HG02678 (cell line): ENCODE results near the gene ORM1.

Experiments used
- ATAC-seq: cut with Tn5 transposase; IDR thresholded peaks from one replicate; pipeline ENCODE4 v1.9.1; 2021; ENCODE audit warnings: mild to moderate bottlenecking, moderate library complexity; ENCODE audit not compliant: unreplicated experiment

The ORM1 gene

DNA sequence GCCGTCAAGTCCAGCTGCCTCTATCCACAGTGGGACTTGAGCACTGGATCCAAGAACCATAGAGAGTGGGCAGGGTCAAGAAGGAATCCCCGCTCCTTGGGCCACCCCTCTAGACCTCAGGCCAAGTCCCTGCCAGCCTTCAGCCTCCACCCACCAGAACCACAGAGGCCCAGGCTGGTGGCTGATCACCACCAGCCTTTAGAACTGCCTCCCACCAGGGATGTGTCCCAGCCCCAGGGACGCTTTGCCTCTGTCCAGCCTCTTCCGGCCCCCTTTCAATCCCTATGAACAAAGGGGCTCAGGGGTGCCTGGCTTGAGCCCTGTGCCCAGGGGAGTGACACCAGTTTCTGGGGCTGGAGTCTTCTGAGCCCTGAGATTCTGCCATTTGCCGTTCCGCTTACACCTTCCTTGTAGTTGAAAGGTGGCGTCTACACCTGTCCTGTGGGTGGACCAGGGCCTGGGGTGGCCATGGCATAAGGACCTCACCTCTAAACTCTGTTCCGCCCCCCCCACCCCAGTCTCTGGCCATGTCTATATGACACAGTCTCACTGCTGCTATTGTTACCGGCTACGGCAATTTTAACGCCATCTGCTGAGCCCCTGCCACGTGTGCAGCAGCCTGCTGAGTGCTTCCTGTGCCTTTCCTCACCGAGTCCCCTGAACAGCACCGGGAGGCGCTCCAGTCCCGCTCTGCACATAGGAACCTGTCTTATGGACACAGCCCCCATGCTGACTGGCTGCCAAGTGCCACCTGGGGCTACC is 35.7 kb upstream of the ORM1 start:
- ATAC-seq = no peak

DNA sequence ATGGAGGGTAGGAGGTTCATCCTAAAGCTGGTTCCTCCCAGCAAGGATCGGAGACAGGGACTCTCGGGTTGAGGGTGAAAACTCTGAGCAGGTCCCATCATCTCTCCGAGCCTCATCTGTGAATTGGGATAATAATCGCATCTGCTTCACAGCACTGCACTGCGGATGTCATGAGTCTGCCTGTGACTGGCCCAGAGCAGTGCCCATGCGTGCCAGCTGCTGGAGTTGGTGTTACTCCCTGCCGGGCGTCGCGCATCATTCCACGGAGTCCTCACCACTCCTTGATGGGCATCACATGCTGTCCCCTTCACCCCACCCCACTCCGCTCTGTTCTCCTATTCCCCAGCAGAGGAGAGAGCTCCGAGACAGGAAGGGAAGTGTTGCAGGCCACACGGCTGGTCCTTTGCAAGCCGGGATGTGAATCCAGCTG is 35.1 kb upstream of the ORM1 start:
- no peak for ATAC-seq

GRCh38 chr9:114288193-114289091 is 34.5 kb upstream of the ORM1 start:
- no peak for ATAC-seq

DNA sequence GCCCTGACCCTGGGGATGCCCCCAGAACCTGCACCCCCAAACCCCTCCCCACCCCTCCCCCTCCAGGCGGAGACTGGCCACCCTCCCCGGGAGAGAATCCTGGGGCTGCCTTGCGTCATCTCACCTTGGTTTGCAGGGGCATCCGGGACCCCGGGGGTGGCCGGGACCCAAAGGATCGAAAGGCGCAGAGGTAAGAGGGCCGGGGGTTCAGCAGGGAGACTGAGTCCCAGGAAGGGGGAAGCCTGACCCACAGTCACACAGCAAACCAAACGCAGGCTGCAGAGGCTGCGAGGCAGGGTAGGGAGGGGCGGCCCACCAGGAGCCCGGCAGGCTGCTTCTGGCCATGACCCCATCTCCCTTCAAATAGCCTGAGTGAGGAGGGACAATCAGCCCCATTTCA is 33.8 kb upstream of the ORM1 start:
- no peak for ATAC-seq

DNA sequence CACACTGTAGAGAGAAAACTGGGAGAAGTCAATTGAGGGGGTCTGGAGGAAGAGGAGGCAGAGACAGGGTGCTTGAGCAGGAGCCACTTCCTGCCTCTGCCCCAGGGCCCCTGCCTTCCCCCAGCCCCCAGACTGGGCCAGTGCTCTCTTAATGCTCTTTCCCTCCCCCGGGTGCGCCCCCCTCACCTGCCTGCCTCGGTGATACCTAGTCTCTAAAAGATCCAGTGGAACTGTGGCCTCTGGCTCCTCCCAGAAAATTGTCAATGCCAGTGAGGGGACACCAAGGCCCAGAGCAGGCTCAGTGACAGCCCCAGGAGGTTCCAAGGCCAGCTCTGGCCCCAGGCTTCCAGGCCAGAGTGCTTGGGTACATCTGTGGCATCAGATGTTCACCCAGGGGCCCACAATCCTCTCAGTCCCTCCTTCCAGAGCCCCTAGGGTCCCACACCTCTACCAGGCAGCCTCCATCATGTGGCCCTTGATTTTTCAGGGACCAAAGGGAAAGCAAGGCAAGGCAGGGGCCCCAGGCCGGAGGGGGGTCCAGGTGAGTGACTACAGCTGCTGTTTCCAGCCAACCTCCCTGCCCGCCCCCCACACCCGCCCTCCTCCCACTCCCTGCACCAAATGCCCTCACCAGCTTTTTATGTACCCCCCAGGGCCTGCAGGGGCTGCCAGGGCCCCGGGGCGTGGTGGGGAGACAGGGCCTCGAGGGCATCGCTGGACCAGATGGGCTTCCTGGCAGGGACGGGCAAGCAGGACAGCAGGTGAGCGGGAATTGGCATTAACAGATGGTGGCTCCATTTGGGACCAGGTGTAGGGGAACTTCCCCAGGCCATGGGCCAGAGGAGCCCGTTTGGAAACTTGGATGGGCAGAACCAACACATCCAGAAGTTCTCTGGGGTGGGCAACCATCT is 33.1 kb upstream of the ORM1 start:
- ATAC-seq = no peak

DNA sequence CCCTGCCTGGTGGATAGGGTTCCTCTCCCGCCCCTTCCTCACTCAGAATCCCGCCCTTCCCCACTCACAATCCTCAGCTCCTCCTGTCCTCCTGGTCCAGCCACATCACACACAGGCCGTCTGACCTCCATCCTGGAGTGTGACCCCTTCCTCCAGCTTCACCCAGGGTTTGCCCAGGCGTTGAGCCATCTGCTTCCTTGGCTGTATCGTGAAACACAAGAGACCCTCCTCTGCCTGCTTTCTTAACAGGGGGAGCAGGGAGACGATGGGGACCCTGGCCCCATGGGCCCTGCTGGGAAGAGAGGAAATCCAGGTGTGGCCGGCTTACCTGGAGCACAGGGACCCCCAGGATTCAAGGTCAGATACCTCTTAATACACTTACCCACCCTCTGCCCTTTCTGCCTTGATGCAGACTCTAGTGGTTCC is 32.3 kb upstream of the ORM1 start:
- ATAC-seq = no peak

GRCh38 chr9:114291064-114291474 is 31.8 kb upstream of the ORM1 start:
- ATAC-seq = no peak

GRCh38 chr9:114291886-114292590 is 30.9 kb upstream of the ORM1 start:
- no peak for ATAC-seq

DNA sequence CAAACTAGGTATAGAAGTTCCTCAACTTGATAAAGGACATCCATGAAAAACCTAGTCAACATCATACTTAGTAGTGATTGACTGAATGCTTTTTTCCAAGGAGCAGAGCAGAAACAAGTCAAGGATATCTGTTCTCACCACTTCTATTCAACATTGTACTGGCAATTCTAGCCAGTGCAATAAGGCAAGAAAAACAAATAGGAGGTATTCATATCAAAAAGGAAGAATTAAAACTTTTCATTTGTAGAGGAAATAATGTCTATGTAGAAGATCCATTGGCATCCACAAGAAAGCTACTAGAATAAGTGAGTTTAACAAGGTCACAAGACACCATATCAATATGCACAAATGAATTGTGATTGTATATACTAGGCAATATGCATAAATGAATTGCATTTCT is 28.2 kb upstream of the ORM1 start:
- no peak for ATAC-seq

- ATAC-seq = no peak
Observed at GRCh38 chr9:114296338-114296737, 26.6 kb upstream of the ORM1 start.

DNA sequence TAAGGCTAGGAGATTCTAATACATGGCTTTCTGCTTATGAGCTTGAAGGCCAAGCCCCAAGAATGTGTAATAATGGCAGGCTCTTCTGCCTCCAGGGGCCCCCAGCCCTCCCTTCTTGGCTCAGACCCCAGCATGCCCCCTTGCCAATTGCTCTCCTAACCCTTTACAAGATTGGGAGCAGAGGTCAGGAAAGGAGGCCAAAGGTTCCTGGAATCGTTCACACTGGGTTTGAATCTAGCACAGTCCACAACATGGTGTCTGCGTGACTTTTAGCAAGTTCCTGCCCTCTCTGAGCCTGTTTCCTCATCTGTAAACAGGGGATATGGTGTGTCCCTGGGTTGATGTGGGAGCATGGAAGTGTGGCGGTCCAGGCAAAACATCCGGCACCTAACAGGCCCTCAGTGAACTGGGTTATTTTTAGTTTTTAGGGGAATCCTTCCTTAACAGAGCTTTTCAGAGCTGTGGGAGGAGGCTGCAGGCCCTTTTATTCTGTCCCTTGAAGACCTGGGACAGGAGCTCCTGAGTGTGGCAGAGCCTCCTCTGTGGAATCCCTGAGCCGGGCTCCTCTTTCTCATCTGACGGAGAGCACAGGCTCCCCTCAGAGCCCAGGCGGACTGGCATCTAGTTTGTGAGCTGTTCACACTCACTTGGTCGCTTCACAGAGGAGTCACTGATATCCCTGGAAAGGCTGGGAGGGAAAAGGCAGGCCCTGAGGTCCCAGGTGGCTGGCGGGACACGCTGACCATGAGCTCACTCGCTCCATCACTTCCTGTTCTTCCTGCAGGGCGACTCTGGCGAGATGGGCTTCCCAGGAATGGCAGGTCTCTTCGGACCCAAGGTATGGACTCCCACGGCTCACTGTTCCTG is 23.4 kb upstream of the ORM1 start:
- no peak for ATAC-seq

- no peak for ATAC-seq
Observed at GRCh38 chr9:114300153-114300845, 22.6 kb upstream of the ORM1 start.

DNA sequence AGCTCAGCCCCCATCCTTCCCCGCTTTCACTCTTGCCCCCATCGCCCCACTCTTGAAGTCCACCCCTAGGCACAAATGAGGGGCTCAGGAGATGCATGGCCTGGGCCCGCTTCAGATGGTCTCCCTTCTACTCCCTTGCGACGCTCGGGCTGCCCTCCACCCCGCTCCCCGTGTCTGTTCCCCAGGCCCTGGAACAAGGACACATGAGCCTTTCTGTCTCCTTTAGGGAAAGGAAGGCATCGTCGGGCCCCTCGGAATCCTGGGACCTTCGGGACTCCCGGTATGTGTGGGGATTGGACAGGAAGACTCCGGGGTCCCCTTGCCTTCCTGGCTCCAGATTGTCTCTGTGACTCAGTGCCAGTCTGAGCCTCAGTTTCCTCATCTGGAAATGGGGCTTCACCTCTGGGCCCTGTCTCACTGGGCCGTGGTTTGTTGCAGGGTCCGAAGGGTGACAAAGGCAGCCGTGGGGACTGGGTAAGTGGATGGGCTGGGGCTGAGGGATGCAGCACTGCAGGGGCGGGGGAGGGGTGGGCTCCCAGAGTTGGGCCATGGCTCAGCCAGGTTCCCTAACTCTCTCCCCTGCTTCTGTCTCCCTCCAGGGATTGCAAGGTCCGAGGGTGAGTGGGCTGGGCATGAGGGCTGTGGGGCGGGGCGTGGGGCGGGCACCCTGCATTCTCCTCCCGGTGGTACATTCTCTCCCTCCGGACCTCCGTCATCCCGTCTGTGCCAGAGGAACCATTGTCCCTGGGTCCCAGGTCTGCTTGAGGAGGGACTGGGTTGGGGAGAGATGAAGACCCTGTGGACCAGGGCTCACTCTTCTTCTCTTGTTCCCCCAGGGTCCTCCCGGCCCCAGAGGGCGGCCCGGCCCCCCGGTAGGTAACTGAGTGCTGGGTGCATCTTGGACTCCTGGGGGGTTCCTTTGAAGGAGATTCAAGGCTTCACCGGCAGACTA is 21.8 kb upstream of the ORM1 start:
- ATAC-seq = no peak

DNA sequence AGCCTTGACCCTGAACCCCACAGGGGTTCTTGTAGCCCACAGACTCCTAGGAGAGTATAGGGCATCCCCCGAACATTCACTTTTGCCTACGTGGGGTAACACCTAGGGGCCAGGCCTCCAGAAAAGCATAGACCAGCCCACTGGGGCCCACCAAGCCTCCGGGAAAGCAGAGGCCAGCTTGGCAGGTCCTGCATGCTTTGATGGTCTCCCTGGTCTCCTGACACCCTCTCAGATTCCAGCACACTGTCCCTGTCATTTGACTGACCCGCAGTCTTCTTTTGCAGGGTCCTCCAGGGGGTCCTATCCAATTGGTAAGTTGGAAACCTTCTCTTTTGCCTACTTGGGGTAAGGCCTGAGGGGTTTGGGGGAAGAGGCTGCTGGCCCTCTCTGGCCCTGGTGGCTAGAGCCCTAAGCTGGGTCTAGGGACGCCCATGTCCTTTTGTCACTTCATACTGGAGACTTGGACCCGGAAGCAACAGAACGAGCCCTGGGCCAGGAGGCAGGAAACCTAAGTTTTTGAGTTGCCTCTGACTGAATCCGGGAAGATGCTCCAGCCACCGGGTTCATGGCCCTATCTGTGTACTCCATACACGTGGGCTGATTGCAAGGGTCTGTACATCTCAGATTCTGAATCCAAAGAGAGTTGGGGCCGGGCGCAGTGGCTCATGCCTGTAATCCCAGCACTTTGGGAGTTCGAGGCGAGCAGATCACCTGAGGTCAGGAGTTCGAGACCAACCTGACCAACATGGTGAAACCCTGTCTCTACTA is 20.9 kb upstream of the ORM1 start:
- no peak for ATAC-seq

DNA sequence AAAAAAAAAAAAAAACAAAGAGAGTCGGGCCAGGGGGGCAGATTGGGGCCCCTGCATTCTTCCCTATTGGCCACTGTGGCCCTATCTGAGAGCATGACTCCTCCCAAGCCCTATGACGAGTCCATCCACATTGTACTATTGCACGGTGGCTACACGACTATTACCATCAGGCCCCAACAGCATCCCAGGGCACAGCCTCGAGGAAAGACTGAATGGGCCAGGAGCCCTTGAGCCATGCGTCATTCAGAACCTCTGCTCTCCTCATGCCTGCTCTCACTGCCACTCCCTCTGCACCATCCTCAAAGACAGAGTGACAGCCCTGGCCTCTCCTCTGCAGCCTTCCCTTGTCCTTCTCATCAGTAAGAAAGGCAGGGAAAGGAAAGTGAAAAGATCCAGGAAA is 20.2 kb upstream of the ORM1 start:
- ATAC-seq = no peak

DNA sequence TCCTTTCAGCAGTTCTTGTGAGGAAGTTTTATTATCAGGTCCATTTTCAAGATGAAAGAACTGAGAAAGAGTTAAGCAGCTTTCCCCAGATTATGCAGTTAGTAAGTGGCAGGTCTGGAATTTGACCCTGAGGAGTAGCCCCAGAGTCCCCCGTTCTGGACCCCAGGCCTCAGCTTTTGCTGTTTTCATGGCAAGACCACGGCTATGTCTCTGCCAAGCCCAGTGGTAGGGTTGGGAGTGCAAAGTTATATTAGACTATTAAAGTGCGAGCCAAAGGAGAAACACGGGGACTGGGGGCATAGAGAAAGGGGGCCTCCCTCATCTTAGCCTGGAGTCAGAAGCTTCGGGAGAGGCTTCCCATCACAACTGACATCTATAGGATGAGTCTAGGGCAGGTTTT is 19.3 kb upstream of the ORM1 start:
- no peak for ATAC-seq

GRCh38 chr9:114303977-114304376 is 18.9 kb upstream of the ORM1 start:
- ATAC-seq = no peak
